H54 (cell line): ENCODE results near the gene MED25.

Experiments used
- DNase-seq: peaks from one replicate; pipeline ENCODE4 v3.0.0; 2011; ENCODE audit warnings: low spot score, mixed read lengths; ENCODE audit not compliant: insufficient read length
- FAIRE-seq: peaks from 3 replicates; lab custom pipeline; 2011; peaks lifted over from hg19 to GRCh38; lab: Jason Lieb, UNC
- POLR2A ChIP-seq: IDR thresholded peaks from 2 replicates; pipeline ENCODE4 v1.6.1; 2011; ENCODE audit warnings: low read depth, mild to moderate bottlenecking, low read length

Gene MED25

GRCh38 chr19:49864890-49865289 is 46.8 kb downstream of the MED25 start:
- FAIRE-seq = no peak
- TF ChIP-seq POLR2A = no peak
- no peak for DNase-seq

GRCh38 chr19:49866933-49867782 is 49.1 kb downstream of the MED25 start, which contains the start of gene PNKP:
Gene PNKP, minus strand, starts transcription at chr19:49867576. Its CDS starts 372 bp downstream, at chr19:49867204.
- DNase-seq (peak; percentile 96), FAIRE-seq (no peak)

GRCh38 chr19:49869009-49869483 is 51.0 kb downstream of the MED25 start:
- TF ChIP-seq POLR2A = 0 out of 2 replicates have a peak, but pooled peaks have one; percentile 14
- DNase-seq (no peak), FAIRE-seq (no peak)

More at GRCh38 chr19:49866933-49867782, 49.1 kb downstream of the MED25 start, which contains the start of gene PNKP:
- TF ChIP-seq POLR2A = peak; percentile 72

GRCh38 chr19:49869484-49870308 is 51.6 kb downstream of the MED25 start:
- peak; percentile 39 for TF ChIP-seq POLR2A
- FAIRE-seq = peak; percentile 88
- peak; percentile 99 for DNase-seq

GRCh38 chr19:49870309-49870901 is 52.3 kb downstream of the MED25 start:
- FAIRE-seq = no peak
- no peak for DNase-seq

GRCh38 chr19:49871349-49871985 is 53.4 kb downstream of the MED25 start:
- no peak for TF ChIP-seq POLR2A
- DNase-seq (no peak), FAIRE-seq (no peak)

More at GRCh38 chr19:49870309-49870901, 52.3 kb downstream of the MED25 start:
- no peak for TF ChIP-seq POLR2A

- TF ChIP-seq POLR2A = no peak
- no peak for FAIRE-seq
- no peak for DNase-seq
These were observed 54.4 kb downstream of the MED25 start for GRCh38 chr19:49872245-49873128.

- DNase-seq (no peak), FAIRE-seq (no peak)
- TF ChIP-seq POLR2A = no peak
These were observed 55.0 kb downstream of the MED25 start for GRCh38 chr19:49873129-49873521.

- FAIRE-seq (no peak), DNase-seq (no peak)
- TF ChIP-seq POLR2A = no peak
These were observed 55.7 kb downstream of the MED25 start for GRCh38 chr19:49873834-49874233.

- no peak for FAIRE-seq
- no peak for DNase-seq
- TF ChIP-seq POLR2A = no peak
These were observed 56.5 kb downstream of the MED25 start for GRCh38 chr19:49874503-49875157.

GRCh38 chr19:49875177-49875576 is 57.1 kb downstream of the MED25 start:
- no peak for FAIRE-seq
- no peak for DNase-seq
- no peak for TF ChIP-seq POLR2A
